ENCODE data around the gene RHOBTB3.

The RHOBTB3 gene

DNA sequence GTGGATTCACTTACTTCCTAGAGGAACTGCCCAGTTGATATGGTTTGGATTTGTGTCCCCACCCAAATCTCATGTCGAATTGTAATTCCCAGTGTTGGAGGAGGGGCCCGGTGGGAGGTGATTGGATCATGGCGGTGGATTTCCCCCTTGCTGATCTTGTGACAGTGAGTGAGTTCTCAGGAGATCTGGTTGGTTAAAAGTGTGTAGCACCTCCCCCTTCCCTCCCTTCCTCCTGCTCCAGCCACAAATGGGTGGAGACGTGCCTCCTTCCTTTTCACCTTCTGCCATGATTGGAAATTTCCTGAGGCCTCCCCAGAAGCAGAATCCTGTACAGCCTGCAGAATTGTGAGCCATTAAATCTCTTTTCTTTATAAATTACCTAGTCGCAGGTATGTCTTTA, 17.9 kb upstream of the RHOBTB3 start:
- in situ Hi-C loops (cut with HindIII; ENCODE audit: low sequenced_read_pairs) = loop anchor here (5.0 kb wide), 1 partner anchor 104 kb away; no protein-coding TSS in a partner anchor

DNA sequence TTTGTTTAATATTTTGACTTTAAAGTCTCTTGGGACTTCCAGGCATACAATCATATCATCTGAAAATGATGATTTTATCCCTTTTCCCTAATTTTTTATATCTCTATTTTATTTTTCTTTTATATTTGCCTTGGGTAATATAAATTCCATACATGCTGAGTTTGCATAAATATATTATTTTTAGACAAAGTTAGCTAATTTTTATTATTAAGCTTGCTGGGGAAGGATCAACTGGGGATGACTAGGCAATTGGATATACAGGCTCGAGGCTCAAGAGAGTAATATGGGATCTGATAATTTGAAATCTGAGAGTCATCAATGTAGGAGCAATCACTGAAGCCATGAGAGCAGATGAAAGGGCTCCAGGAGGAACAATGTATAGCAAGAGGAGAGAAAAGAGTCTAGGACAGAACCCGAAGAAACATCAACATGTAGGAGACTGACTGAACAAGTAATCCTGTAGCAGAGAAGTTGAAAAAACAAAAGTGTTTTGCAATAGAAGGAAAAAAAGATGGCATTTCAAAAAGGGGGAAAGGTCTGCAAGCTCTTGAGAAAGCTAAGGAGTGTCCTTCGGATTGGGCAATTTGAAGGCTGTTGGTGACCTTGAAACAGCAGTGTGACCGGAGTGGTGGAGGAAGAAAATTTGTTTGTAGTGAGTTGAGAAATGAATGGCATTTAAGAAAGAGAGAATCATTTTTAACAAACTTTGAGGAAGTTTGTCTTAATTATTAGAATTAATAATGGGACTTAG, 17.0 kb upstream of the RHOBTB3 start:
- in situ Hi-C loops (cut with HindIII; ENCODE audit: low sequenced_read_pairs) = loop anchor here (5.0 kb wide), 1 partner anchor 103 kb away; no protein-coding TSS in a partner anchor

DNA sequence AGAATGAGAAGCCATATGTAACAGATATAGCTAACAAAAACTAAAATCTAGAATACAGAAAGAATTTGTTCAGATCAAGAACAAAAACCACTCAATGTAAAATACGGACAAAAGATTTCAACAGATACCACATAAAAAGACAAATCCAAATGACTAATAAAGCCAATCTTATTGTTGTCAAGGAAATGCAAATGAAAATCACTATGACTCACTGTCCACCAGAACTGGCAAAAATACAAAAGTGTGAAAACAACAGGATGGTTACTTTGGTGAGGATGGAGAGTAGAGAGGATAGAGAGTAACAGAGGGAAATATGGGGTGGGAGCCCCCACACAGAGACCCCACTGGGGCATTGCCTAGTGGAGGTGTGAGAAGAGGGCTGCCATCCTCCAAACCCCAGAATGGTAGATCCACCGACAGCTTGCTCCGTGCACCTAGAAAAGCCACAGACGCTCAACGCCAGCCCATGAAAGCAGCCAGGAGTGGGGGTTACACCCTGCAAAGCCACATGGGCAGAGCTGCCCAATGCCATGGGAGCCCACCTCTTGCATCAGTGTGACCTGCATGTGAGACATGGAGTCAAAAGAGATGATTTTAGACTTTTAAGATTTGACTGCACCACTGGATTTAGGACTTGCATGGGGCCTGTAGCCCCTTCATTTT, 15.2 kb upstream of the RHOBTB3 start:
- in situ Hi-C loops (cut with HindIII; ENCODE audit: low sequenced_read_pairs) = no loop called here

DNA sequence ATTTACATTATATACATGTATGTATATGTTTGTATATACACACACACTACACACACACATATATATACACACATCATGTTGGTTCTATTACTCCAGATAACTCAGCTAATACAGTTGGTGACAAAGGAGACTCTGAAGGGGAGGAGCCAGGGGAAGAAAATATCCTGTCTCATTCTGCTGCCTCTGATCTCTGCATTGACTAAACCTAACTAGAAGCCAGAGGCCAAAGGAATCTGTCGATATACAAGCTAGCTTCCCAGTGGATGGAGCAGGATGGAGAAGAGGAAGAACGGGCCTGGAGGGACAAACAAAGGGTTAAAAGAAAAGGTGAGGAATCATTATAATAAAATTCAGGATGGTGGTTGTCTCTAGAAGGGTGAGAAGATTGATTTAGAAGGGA, 13.7 kb upstream of the RHOBTB3 start:
- in situ Hi-C loops (cut with HindIII; ENCODE audit: low sequenced_read_pairs) = no loop called here

DNA sequence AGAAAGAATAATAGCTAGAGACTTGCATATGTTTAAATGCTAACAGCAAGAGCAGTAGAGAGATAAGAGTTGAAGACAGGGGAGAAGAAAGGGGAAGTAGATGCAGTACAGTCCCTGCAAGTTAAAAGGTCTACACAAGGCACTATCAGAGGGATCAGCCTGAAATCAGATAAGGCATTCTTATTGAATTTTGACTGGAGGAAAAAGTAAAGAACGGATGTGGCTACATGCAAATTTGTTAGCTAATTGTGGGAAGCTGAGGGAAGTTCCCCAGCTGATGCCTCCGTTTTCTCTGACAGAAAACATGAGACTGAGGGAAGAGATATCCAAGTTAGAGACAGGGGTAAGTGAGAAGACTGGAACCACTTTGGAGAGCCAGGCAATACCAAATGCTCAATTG, 12.9 kb upstream of the RHOBTB3 start:
- in situ Hi-C loops (cut with HindIII; ENCODE audit: low sequenced_read_pairs) = no loop called here

DNA sequence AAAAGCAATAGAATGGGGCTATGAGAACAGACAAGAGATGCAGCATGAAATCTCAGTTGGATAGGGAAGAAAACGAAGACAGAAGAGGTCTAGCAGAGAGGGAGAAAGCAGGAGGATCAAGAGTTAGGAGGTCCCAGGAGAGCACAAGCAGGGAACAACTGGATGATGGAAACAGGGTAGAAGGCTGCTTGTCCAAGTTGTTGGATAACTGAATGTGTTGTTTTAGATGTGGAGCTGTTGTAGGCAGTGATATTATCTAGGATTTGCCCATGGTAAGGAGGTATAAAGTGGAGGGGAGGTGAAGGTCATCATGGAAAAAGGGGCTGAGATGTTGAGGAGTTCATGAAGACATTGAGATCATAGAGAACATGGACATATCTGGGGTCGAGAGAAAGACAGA, 12.4 kb upstream of the RHOBTB3 start:
- in situ Hi-C loops (cut with HindIII; ENCODE audit: low sequenced_read_pairs) = no loop called here

DNA sequence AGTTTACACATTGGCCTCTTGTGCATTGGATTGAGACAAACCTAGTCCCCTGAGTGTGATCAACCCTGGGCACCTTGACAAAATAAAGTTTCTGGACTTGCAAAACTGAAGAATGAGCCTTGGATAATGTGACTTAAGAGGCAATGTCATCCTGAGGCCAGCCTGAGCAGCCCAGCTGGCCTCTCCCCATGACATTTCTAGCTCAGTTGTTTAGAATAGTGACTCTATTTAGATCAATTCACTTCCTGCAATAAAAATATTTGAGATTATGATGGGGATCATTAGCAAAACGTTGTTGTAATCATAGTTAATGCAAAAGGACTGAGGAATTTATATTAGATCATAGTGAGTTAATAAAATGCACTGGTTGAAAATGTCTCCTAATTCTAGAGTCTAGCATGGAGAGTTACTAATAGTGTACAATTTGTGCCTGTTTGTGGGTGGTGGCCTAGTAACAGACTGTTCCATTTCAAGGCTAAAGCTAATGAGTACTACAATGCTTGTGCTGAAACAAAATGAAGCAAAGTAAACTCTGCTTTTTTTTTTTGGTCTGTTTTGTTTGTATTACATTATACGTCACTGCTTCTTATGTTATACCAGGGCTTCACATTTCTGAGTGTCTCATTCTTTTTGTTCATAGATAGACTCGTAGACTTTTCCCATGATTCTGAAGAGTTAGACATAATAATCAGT, 10.9 kb upstream of the RHOBTB3 start:
- in situ Hi-C loops (cut with HindIII; ENCODE audit: low sequenced_read_pairs) = loop anchor here (5.0 kb wide), 2 partner anchors 52 to 53 kb away; no protein-coding TSS in a partner anchor

DNA sequence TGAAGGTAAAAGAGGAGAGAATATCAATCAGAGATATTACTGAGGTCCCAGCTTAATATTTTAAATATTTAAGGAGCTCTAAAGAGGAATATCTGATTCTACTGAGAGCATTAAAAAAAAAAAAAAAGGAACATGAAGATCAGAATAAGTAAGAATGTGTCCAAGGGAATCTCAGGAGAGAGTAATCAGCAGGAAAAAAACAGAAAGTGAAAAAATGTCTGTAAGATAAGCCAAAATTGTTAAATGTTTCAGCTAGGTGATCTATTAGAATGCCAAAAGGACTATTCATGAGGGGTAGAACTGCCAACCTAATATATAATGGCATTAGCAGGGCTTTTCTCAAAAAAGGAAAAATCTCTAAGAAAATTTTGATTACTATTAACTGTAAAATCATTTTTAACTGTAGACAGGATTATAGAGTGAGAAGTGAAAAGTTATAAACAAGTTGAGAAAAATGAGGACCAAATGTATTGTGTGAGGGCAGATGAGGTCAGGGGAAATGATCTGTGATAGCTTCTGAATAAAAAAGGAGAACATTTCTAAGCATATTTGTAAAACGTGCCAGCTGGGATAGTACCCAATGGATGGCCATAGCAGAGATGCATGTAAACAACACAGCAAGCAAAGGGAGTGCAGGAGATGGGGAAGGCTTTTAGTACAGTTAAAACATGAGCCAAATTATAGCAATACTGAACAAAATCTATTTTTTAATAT, 9.4 kb upstream of the RHOBTB3 start:
- in situ Hi-C loops (cut with HindIII; ENCODE audit: low sequenced_read_pairs) = loop anchor here (5.0 kb wide), 2 partner anchors 51 to 54 kb away; no protein-coding TSS in a partner anchor

DNA sequence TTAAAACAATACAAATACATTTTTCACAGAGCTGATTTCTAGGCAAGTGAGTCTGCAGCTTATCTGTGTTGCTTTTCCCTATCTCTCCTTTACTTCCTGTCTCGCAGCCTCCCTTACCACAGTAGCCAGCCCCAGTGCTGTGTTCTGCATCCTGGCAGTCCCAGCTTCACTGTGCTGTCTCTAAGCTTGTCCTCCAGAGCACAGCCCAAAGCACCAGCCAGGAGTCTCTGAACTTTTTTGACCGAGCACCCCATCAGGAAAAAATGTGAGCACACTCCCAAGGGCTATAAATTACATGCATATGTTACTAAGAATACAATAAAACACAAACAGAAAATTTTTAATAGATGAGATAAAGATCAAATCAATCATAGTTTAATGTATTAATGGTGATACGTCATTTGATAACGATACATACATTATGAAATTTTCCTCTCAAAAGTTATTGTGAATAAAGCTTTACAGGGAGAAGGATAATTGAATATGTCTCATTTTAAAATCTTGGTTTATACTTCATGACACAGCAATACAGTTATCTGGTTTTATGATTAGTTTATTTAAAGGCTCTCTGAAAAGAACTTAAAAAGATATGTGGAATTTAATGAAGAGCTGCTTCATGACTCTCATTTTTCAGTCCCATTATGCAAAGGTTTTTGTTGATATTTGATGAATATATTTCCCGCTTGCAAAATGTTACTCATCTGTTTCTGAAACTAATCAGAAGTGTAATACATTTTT, 7.3 kb upstream of the RHOBTB3 start:
- in situ Hi-C loops (cut with HindIII; ENCODE audit: low sequenced_read_pairs) = loop anchor here (5.0 kb wide), 2 partner anchors 48 to 56 kb away; no protein-coding TSS in a partner anchor

DNA sequence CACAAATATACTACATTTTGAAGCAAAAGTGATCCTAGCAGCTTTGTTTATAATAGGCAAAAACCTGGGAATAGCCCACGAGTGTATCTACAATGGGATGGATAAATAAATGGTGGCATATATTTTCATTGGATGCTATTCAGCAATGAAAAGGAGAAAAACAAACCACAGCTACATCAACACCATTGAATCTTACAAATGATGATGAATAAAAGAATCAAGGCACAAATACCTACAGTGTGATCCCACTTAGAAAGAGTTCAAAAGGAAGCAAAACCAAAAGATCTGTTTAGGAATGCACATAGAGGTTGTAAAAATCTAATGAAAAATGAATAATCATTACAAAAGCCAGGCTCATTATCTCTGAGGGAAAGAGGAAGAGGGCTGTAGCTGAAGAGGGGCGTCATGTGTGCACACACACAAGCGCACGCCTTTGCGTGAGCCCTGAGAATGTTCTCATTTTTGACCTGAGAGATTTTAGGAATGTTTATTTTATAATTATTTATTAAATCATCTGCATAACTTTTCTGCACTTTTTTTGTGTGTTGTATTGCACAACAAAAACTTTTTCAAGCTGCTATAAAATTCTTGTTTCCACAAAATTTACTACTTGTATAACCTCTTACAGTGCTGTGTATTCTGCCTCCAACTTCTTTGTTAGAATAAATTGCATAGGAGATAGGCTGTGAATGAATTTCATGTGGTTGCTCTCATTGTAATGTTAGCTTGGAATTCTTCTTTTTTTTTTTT, 5.9 kb upstream of the RHOBTB3 start:
- in situ Hi-C loops (cut with HindIII; ENCODE audit: low sequenced_read_pairs) = no loop called here

DNA sequence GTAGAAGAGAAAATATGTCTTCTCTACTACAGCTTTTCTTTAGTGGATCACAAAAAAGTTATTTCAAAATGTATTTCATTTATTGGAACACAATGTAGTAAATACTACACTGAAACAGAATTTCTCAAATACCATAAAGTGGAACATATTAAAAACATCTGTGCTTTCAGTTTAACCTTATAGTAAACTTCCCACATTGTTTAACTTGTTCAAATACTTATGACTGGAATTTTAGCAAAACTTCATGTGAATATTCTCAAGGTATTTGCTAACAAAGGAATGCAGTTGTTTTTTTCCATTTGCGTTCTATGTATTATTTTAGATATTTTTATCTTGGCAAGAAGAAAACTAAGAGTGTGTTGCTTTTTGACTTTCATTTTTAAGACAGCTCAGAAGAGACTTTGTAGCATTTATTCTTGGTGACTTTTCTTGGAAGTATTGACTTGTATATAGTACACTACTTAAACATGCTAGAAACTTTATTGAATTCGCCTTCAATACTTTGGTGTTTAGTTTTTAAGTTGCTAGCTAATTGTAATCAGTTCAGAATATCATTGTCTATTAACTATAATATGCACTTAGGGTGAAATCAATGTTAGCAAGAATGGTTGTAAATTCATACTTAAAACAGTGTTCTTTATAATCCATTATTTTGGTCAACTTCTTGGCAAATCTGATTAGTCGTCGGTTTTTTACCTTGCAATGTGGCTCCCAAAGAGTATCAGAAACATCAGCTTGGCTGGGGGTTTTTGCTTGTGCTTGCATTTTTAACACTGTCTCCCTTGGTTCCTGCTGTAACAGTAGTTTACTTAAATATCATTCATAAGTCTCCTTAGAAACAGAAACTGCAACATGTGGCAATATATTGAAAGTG, 5.0 kb upstream of the RHOBTB3 start:
- in situ Hi-C loops (cut with HindIII; ENCODE audit: low sequenced_read_pairs) = no loop called here

DNA sequence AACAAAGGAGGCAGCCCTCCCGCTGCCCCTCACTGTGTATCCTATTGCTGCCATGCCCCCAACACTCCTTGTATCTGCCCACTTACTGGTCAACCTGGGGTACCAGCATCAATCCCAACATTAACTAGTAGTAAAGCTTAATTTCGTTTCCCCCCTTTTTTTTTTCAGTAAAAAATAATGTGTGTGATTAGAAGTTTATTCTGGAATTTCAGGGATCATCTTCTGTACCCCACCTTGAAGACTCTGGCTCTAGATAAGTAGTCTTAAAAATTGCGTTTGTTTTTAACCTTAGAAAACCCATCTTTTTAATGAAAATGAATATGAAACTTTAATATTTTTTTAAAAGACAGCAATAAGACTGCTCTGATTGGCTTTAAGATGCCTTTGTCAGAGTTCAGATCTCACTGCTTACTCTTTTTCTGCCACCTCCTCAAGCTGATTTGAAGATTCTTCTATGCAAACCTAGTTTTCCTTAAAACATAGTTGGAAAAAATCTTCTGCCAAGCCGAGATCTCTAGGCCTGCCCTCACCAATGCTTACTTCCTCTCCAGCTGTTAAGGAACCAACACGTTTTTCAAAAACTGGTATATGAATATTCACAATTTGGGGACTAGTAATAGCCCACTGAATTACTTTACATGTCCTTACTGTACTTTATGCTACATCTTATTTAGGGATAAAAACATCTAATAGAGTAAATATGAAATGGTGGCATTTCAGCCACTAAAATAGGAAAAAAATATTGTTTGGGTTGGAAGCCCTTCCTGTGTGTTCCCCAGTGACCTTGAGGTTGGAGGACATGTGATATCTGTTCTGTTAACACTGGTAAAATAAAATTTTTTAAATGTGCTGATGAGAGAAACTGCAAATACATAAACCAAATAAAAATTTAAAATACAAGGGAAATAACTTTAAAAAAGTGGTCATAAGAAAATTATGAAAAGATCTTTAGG, 4.0 kb upstream of the RHOBTB3 start:
- in situ Hi-C loops (cut with HindIII; ENCODE audit: low sequenced_read_pairs) = no loop called here

DNA sequence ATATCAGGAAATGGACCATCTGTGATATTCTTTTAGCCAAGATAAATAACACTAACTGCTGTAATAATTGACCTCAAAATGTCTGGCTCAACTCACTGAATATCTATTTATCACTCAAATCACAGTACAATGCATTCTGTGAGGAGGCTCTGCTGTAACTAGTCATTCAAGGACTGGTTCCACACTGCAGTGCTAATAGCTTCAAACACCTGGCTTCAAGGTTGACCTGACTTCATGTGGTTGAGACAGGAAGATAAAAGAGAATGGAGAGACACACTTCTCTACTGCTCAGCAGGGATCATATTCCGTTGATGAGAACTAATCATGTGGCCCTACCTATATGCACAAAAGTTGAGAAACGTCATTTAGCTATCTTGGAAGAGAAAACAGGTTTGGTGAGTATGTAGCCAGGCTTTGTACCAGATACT, 3.4 kb upstream of the RHOBTB3 start:
- in situ Hi-C loops (cut with HindIII; ENCODE audit: low sequenced_read_pairs) = no loop called here

DNA sequence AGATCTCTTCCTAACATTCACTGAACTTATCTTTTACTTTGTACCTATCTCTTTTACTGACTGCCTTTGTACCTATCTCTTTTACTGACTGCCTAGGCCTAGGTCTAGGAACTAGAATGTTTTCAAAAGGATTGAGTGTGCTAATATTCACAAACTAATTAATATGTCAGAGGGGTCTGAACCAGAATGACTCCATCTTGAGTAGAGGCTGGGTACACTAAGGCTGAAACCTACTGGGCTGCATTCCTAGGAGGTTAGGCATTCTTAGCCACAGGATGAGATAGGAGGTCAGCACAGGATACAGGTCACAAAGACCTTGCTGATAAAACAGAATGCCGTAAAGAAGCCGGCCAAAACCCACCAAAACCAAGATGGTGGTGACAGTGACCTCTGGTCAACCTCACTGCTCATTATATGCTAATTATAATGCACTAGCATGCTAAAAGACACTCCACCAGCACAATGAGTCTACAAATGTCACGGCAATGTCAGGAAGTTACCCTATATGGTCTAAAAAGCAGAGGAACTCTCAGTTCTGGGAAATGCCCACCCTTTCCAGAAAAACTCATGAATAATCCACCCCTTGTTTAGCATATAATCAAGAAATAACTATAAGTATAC, 2.5 kb upstream of the RHOBTB3 start:
- in situ Hi-C loops (cut with HindIII; ENCODE audit: low sequenced_read_pairs) = no loop called here

DNA sequence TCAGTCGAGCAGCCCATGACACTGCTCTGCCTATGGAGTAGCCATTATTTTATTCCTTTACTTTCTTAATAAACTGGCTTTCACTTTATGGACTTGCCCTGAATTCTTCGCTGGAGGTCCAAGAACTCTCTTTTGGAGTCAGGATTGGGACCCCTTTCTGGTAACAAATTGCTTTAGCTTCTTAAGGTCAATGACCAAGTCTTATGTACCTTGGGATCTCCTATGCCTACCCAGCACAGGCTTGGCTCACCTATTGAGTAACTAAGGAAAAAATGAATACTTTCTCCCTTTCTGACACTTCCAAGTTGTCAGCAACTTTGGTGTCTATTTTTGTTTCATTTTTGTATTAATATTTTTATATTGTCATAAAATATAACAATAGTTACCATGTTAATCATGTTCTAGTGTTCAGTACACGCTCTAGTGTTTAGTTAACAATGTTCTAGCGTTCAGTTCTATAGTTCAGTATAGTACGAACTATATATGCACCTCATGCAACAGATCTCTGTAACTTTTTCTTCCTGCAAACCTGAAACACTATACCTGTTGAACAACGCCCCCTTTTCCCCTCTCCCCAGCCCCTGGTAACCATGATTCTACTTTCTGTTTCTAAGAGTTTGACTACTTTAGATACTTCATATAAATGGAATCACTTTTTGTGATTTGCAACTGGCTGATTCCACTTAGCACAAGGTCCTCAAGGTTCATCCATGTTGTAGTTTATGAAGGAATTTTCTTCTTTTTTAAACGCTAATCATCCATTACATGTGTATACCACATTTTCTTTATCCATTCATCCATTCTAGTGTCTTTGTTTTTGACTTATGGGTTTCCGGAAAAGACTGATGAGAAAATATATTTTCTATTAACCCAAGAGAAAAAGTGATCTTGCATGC, 1.8 kb upstream of the RHOBTB3 start:
- in situ Hi-C loops (cut with HindIII; ENCODE audit: low sequenced_read_pairs) = no loop called here
